Measurements from ENCODE around the gene CHD9.

GRCh38 chr16:53105565-53105964, 50.8 kb downstream of the CHD9 start:
- TF ChIP-seq, protein P1, sequence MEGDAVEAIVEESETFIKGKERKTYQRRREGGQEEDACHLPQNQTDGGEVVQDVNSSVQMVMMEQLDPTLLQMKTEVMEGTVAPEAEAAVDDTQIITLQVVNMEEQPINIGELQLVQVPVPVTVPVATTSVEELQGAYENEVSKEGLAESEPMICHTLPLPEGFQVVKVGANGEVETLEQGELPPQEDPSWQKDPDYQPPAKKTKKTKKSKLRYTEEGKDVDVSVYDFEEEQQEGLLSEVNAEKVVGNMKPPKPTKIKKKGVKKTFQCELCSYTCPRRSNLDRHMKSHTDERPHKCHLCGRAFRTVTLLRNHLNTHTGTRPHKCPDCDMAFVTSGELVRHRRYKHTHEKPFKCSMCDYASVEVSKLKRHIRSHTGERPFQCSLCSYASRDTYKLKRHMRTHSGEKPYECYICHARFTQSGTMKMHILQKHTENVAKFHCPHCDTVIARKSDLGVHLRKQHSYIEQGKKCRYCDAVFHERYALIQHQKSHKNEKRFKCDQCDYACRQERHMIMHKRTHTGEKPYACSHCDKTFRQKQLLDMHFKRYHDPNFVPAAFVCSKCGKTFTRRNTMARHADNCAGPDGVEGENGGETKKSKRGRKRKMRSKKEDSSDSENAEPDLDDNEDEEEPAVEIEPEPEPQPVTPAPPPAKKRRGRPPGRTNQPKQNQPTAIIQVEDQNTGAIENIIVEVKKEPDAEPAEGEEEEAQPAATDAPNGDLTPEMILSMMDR (conservative IDR thresholded peaks at IDR 0.05) = no peak
- TF ChIP-seq EZH2 (IDR thresholded peaks at IDR 0.05; ENCODE audit: low read depth) = no peak

Measured in PC-9 (cell line).